ENCODE measurements around the gene TNFRSF6B. TPM values are rescaled to one million over a fixed set of nuclear protein-coding genes. Genes with fewer than 3 reads are reported as not detected.

Gene TNFRSF6B
- total RNA-seq, 2 experiments from 2014 or later = 1.0 to 6.6 TPM

- Histone ChIP-seq H3K9me3 (ENCODE audit: low read length) (no peaks in the 10 kb centered on the region), H4K20me1 (ENCODE audit: insufficient read depth, low read length) (no peaks in the 10 kb centered on the region), H2AFZ (ENCODE audit: low read length) (no peak overlapping the region), H3K79me2 (ENCODE audit: insufficient read depth, low read depth, low read length) (no peaks in the 10 kb centered on the region), H3K4me2 (ENCODE audit: low read length) (no peak overlapping the region), H3K36me3 (ENCODE audit: insufficient read depth, low read length) (peaks cover 32% of the 10 kb centered on the region), H3K4me1 (ENCODE audit: insufficient read depth, low read length, poor library complexity, severe bottlenecking) (peaks cover 27% of the 10 kb centered on the region), H3K4me3 (ENCODE audit: low read depth, low read length, poor library complexity, severe bottlenecking) (no peak overlapping the region), H3K9me2 (ENCODE audit: insufficient read depth, low read length) (no peaks in the 10 kb centered on the region), H3K27ac (ENCODE audit: low read depth, low read length, poor library complexity, severe bottlenecking) (no peak overlapping the region)
- intact Hi-C loops (cut with micrococcal nuclease; ENCODE audit: unreplicated experiment) = no loop called here
- TF ChIP-seq CTCF (conservative IDR thresholded peaks at IDR 0.05; ENCODE audit: low read length) (no peak), EZH2phosphoT487 (IDR thresholded peaks at IDR 0.05; ENCODE audit: borderline replicate concordance, low read depth, low read length) (no peak)
- ChIA-PET CTCF (ENCODE audit: unreplicated experiment) (interaction anchor here (0.6 kb wide), 1 partner anchor 229 kb away, joined by 6 read pairs; no protein-coding TSS in a partner anchor), POLR2A (no interaction called here)
- BruUV-seq (replicated peaks) = no TSS peak
- DNase-seq (ENCODE audit: low spot score) = no peak
Measured at GRCh38 chr20:63744574-63745423, 48.3 kb downstream of the TNFRSF6B start.

GRCh38 chr20:63745424-63745805 is 49.0 kb downstream of the TNFRSF6B start:
- no peaks in the 10 kb centered on the region for H3K79me2 ChIP-seq (ENCODE audit: insufficient read depth, low read depth, low read length)
- no peak overlapping the region for H2AFZ ChIP-seq (ENCODE audit: low read length)
- TF ChIP-seq EZH2phosphoT487 (IDR thresholded peaks at IDR 0.05; ENCODE audit: borderline replicate concordance, low read depth, low read length) (no peak), CTCF (conservative IDR thresholded peaks at IDR 0.05; ENCODE audit: low read length) (no peak)
- no peak overlapping the region for H3K27ac ChIP-seq (ENCODE audit: low read depth, low read length, poor library complexity, severe bottlenecking)
- no TSS peak for BruUV-seq (replicated peaks)
- ChIA-PET POLR2A (no interaction called here), CTCF (ENCODE audit: unreplicated experiment) (no interaction called here)
- H3K36me3 ChIP-seq (ENCODE audit: insufficient read depth, low read length) = peaks cover 32% of the 10 kb centered on the region
- H3K9me3 ChIP-seq (ENCODE audit: low read length) = no peaks in the 10 kb centered on the region
- H4K20me1 ChIP-seq (ENCODE audit: insufficient read depth, low read length) = no peaks in the 10 kb centered on the region
- intact Hi-C loops (cut with micrococcal nuclease; ENCODE audit: unreplicated experiment) = no loop called here
- no peak overlapping the region for H3K4me2 ChIP-seq (ENCODE audit: low read length)
- no peak overlapping the region for H3K4me3 ChIP-seq (ENCODE audit: low read depth, low read length, poor library complexity, severe bottlenecking)
- DNase-seq (ENCODE audit: low spot score) = no peak
- H3K9me2 ChIP-seq (ENCODE audit: insufficient read depth, low read length) = no peaks in the 10 kb centered on the region
- H3K4me1 ChIP-seq (ENCODE audit: insufficient read depth, low read length, poor library complexity, severe bottlenecking) = peaks cover 25% of the 10 kb centered on the region

Measured in OCI-LY7 (cell line).